Activated CD8-positive, alpha-beta memory T cell treated with anti-CD3 and anti-CD28 coated beads for 36 hours (primary cell): Measurements from ENCODE around the gene SLC4A2. TPM values are rescaled to one million over a fixed set of nuclear protein-coding genes. Genes with fewer than 3 reads are reported as not detected.

Experiments
- CTCF ChIA-PET: fragments of 350-600 bp; sonication (Branson Sonifier 250); formaldehyde crosslinking; loops from one replicate; lab custom pipeline; 2021; ENCODE audit warnings: antibody characterized with exemption; lab: Charles Lee
- POLR2A ChIA-PET: fragments of 350-600 bp; sonication (Branson Sonifier 250); formaldehyde crosslinking; loops from one replicate; lab custom pipeline; 2021; ENCODE audit warnings: antibody characterized with exemption; lab: Charles Lee
- total RNA-seq, 2 experiments: library from RNA; stranded (reverse); gene quantifications; one replicate each; pipeline ENCODE4 v1.2.3, GENCODE V29; 2021

Gene SLC4A2
- total RNA-seq, 2 experiments from 2014 or later = 118 to 120 TPM

DNA sequence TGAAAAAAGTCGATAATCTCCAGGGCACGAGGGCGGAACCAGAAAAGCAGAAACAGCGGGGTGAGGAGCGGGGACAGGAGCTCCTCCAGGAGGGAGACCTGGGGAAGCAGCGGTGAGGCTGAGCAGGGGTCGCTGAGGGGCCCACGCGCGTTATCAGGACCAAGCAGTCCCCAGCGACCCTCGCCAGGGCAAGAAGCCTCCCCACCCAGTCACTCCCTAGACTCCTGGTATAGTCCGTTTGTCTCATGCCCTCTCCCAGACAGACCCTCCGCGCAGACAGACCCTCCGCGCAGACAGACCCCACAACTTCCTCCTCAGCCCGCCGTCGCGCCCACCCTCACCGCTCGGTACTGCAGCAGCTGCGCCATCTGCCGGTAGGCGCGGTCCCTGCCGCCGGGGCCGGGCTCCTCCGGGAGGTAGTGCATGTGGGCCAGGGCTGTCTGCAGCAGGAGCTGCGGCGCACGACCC lies 41.4 kb upstream of the SLC4A2 start:
- CTCF ChIA-PET = interaction anchor here (0.5 to 5.5 kb wide), 23 partner anchors 8 to 230 kb away, joined by 3 to 38 read pairs (median 4); partner anchors contain the start of genes ABCB8 and ABCF2
- POLR2A ChIA-PET = interaction anchor here (0.9 to 2.0 kb wide), 3 partner anchors 10 to 21 kb away, joined by 3 to 8 read pairs (median 4); partner anchors contain the start of gene ABCB8

DNA sequence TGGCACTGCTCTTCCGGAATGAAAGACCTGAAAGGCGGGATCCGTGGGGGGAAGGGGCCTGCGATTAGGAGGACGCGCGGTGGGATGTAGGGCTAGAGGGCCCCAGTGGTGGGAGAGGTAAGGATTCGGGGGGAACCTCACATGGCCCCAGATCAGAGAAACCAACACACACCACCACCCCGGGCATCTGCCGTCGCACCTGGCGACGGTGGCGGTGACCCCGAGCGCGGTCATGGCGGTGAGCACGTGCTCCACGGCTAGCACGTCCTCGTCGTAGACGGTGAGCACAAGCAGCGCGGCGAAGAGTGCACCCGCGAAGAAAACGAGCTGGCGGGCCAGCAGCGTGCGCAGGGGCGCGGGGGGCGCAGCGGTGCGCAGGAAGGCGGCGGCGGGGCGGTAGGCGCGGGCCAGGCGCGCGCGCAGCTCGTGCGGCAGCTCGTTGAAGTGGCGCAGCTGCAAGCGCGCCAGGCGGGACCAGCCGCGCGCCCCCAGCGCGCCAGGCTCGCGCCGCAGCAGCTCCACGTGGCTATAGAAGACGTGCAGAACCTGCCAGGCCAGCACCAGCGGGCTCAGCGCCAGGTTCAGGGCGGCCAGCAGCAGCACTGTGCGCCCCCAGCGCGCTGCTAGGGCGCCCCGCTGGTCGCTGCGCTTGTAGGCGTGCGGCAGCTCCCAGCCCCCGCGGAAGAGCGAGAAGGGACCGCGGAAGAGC lies 40.8 kb upstream of the SLC4A2 start:
- CTCF ChIA-PET = interaction anchor here (0.5 to 5.5 kb wide), 25 partner anchors 8 to 950 kb away, joined by 3 to 38 read pairs (median 4); partner anchors contain the start of genes ABCB8 and ABCF2
- POLR2A ChIA-PET = interaction anchor here (0.6 to 2.0 kb wide), 5 partner anchors 9 to 233 kb away, joined by 3 to 8 read pairs (median 6); partner anchors contain the start of gene ABCB8

DNA sequence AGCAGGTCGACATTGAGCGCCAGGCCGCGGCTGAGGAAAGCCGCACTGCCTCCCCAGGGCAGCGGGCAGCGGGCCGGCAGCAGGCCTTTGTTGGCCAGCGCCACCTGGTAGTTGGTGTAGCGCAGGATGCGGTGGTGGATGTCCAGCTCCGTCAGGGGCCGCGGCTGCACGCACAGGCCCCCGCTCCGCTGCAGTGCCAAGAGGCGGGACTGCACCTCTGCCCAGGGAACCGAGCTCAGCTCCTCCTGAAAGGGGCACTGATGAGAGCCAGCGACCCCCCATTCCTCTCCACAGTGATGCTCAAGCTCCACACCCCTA lies 40.3 kb upstream of the SLC4A2 start:
- ChIA-PET CTCF (interaction anchor here (0.5 to 5.5 kb wide), 20 partner anchors 10 to 950 kb away, joined by 3 to 38 read pairs (median 4); partner anchors contain the start of genes ABCB8 and ABCF2), POLR2A (interaction anchor here (0.6 to 2.0 kb wide), 6 partner anchors 9 to 233 kb away, joined by 3 to 8 read pairs (median 5); partner anchors contain the start of genes ABCB8 and SLC4A2)

DNA sequence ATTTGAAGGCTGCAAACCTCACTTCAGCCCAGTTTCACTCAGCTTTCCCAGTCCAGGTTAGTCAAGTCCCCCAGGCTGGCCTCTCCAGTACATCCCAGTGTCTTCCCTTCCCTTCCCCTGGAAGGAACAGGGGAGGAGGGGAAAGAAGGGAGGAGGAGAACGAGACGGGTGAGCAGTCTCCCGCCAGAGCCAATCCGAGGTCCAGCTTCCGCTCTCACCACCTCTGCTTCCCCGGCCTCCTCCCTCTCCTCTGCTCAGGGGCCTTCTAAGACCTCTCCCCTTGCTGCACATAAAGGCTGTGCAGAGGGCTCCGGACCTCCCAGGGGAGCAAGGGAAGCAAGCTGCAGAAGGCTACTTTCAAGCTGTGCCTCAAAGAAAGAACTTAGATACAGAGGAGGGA lies 39.2 kb upstream of the SLC4A2 start:
- ChIA-PET POLR2A (no interaction called here), CTCF (interaction anchor here (2.9 to 5.5 kb wide), 3 partner anchors 9 to 57 kb away, joined by 14 to 32 read pairs (median 20); partner anchors contain the start of gene ABCB8)

DNA sequence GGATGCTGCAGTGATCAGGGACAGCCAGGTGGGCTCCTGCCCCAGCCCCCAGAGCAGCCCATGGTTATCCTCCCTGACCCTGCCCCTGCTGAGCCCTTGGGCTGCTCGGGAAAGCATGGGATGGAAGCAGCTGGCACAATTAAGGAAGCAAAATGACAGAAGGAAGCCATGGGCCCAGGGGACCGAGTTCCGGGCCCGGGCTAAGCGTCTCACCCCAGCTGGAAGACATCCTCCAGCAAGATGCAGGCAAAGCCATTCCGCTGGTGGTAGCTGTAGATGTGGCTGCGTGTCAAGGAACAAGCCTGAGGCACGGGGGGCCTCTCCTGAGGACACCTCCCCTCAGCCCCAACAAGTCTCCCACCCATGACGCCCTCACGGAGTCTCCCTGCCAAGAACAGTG lies 36.2 kb upstream of the SLC4A2 start:
- CTCF ChIA-PET = interaction anchor here (2.0 kb wide), 1 partner anchor 15 kb away, joined by 5 read pairs; no protein-coding TSS in a partner anchor
- POLR2A ChIA-PET = no interaction called here

DNA sequence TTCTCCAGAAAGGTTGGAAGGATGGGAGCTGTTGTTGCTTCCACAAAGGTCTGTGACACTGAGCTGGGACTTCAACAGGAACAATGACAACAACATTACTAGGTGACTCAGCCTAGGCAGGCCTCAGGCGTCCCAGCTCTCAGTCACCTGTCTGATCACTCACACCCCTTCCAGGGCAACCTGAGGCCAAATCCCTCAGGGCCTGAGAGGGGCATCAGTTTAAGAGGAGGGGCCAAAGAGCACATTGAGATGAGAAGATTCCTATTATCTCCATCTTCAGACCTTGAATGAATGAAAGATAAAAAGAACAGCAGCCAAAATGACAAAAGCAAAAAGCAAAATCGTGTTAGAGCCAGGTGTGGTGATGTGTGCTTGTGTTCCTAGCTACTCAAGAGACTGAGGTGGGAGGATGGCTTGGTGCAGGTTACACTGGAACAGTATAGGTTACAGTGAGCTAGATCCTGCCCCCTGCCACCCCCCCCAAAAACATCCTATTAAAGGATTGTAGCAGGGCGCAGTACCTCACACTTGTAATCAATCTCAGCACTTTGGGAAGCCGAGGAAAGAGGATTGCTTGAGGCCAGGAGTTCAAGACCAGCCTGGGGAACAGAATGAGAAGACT lies 34.8 kb upstream of the SLC4A2 start, which contains the start of gene ATG9B:
TSS of gene ATG9B (minus strand) at position 60 of the 622 bp plus-strand sequence. CDS start 71 bp downstream, outside the sequence.
- POLR2A ChIA-PET = no interaction called here
- CTCF ChIA-PET = interaction anchor here (1.2 to 1.3 kb wide), 2 partner anchors 11 to 15 kb away, joined by 4 to 5 read pairs; no protein-coding TSS in a partner anchor

DNA sequence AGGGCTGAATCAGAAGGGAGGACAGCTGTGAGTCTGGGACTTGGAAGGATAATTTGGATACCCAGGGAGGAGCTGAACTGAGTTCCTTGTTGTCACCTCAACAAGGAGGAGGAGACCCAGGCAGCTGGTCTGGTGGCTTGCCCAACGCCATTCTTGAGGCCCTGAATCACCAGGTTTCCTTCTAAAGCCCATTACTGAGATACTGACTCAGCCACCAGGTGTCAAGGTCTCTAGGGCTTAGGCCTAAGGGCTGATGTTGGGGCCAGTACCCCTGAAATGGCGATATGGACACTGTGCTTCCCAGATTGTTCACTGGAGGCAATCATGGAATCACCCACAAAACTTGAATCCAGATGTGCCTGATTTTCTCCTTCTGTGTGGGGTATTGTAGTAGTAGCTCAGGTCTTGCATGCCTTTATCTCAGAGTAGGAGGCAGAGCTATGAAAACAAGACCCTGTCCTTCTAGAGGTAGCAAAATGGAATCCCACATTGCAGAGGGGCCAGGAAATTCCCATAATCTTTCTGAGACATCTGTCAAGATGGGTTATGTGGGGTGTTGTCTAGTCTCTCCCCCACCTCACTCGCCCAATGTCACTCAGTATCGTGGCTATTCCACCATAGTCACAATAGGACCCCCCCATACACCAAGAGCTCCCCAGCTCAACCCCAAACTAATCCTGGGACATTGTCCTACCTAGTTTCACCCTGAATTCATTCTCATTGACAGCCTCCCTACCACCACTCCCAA lies 33.3 kb upstream of the SLC4A2 start:
- CTCF ChIA-PET = interaction anchor here (0.6 to 1.7 kb wide), 3 partner anchors 8 to 17 kb away, joined by 3 to 7 read pairs (median 5); no protein-coding TSS in a partner anchor
- POLR2A ChIA-PET = no interaction called here

DNA sequence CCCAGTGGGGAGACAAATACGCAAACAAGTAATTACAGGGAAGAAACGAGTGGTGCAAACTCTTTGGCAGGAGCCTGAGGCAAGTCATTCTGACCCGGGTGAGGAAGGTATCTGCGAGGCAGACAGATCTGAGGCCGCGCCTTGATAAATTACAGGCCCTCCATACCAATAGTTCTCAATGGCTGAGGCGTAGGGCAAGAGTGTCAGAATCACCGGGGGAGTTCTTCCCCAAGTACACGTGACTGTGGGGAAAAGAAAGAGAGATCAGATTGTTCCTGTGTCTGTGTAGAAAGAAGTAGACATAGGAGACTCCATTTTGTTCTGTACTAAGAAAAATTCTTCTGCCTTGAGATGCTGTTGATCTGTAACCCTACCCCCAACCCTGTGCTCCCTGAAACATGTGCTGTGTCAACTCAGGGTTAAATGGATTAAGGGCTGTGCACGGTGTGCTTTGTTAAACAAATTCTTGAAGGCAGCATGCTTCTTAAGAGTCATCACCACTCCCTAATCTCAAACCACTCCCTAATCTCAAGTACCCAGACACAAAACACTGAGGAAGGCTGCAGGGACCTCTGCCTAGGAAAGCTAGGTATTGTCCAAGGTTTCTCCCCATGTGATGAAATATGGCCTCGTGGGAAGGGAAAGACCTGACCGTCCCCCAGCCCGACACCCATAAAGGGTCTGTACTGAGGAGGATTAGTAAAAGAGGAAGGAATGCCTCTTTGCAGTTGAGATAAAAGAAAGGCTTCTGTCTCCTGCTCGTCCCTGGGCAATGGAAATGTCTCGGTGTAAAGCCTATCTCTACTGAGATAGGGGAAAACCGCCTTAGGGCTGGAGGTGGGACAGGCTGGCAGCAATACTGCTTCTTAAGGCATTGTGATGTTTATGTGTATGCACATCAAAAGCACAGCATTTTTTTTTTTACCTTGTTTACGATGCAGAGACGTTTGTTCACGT lies 32.3 kb upstream of the SLC4A2 start:
- ChIA-PET CTCF (interaction anchor here (0.6 to 2.8 kb wide), 6 partner anchors 8 to 84 kb away, joined by 3 to 32 read pairs (median 6); partner anchors contain the start of gene TMUB1), POLR2A (interaction anchor here (0.8 to 1.4 kb wide), 2 partner anchors 8 to 13 kb away, joined by 3 to 8 read pairs; no protein-coding TSS in a partner anchor)

DNA sequence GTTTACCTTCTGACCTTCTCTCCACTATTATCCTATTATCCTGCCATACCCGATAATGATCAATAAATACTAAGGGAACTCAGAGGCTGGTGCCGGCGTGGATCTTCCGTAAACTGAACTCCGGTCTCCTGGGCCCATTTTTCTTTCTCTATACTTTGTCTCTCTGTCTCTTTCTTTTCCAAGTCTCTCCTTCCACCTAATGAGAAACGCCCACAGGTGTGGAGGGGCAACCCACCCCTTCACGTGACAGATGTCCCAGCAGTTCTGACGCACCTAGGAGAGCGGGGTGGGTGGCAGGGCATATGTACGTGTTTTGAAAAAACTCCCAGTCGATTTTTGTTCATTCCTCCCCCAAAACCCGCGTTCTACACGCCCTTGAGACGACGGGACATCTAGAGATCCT lies 31.7 kb upstream of the SLC4A2 start:
- ChIA-PET POLR2A (interaction anchor here (0.8 to 1.4 kb wide), 7 partner anchors 9 to 59 kb away, joined by 3 to 10 read pairs (median 7); partner anchors contain the start of gene CDK5), CTCF (interaction anchor here (1.1 to 2.8 kb wide), 7 partner anchors 9 to 129 kb away, joined by 3 to 32 read pairs (median 4); partner anchors contain the start of gene TMUB1)

DNA sequence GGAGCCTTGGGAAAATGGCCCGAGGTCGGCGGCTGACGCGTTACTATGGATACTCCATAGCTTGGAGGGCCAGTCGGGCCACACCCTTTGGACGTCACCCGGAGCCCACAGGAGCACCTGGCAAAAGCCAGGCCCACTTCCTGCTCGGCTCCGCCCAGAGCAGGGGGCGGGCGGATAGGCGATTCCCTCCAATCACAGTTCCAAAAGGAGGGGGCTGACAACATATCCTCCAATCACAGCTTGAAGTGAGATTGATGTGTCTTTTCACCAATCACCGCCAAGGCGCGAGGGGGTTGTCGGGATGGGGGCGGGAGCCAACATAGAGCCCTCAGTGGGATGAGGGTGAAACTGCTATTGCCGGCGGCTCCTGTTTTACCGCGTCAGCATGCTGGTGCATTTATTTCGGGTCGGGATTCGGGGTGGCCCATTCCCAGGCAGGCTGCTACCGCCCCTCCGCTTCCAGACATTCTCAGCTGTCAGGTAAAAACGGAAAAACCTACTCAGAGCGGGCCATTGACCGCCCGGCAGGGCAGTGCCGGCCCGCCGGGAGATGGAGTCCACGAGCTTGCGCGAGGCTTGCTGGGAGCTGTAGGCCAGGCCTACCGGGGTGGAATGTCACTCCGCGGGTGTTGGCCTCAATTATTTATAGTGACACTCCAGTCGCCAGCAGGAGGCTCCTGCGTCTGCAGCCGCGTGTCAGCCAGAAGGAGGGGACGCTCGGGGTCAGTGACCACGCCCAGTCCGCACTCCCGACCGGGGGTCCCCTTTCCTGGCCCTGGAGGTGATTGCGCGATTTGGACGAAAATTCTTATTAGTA lies 31.1 kb upstream of the SLC4A2 start, which contains the start of gene ABCB8:
TSS of gene ABCB8 (plus strand) at position 320 of the 817 bp plus-strand sequence. CDS start at position 386, 66 bp downstream.
- CTCF ChIA-PET = interaction anchor here (0.7 to 2.8 kb wide), 11 partner anchors 10 to 130 kb away, joined by 3 to 32 read pairs (median 4); partner anchors contain the start of genes FASTK and TMUB1
- POLR2A ChIA-PET = interaction anchor here (0.6 to 1.4 kb wide), 9 partner anchors 10 to 59 kb away, joined by 3 to 10 read pairs (median 6); partner anchors contain the start of gene CDK5

DNA sequence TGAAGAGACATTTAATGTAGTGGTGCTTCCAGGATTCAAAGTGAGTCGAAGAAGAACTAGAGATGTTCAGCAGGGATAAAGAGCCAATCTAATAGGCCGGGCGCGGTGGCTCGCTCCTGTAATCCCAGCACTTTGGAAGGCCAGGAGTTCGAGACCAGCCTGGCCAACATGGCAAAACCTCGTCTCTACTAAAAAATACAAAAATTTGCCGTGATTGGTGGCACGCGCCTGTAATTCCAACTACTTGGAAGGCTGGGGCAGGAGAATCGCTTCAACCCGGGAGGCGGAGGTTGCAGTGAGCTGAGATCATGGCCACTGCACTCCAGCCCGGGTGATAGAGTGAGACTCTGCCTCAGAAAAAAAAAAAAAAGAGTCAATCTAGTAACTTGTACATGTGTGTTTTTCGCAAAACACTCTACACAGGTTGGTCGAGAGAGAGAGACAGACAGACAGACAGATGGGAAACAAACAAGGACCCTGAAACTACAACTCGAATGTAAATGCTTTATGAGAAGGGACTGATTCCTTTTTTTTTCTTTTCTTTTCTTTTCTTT lies 30.4 kb upstream of the SLC4A2 start:
- ChIA-PET POLR2A (interaction anchor here (0.6 to 1.4 kb wide), 6 partner anchors 10 to 31 kb away, joined by 3 to 8 read pairs (median 6); no protein-coding TSS in a partner anchor), CTCF (interaction anchor here (1.0 to 2.8 kb wide), 10 partner anchors 9 to 131 kb away, joined by 3 to 32 read pairs (median 4); partner anchors contain the start of genes FASTK and TMUB1)

DNA sequence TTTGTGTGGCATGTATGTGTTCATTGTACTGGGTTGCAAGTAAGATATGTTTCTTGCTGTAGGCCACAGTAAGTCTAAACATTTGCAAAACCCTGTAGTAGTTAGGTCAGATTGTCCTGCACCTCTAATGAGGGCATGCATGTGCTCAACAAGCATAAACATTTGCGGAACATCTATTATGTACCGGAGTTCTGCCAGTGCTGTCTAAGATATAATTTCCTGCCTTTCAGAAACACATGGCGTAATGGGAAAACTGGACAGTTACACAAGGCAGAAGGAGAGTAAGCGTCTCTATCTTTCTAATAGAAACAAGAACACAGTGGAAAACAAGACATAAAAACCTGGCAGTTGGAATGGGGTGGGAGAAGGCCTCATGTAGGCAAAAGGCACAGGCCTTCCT lies 28.4 kb upstream of the SLC4A2 start:
- POLR2A ChIA-PET = no interaction called here

DNA sequence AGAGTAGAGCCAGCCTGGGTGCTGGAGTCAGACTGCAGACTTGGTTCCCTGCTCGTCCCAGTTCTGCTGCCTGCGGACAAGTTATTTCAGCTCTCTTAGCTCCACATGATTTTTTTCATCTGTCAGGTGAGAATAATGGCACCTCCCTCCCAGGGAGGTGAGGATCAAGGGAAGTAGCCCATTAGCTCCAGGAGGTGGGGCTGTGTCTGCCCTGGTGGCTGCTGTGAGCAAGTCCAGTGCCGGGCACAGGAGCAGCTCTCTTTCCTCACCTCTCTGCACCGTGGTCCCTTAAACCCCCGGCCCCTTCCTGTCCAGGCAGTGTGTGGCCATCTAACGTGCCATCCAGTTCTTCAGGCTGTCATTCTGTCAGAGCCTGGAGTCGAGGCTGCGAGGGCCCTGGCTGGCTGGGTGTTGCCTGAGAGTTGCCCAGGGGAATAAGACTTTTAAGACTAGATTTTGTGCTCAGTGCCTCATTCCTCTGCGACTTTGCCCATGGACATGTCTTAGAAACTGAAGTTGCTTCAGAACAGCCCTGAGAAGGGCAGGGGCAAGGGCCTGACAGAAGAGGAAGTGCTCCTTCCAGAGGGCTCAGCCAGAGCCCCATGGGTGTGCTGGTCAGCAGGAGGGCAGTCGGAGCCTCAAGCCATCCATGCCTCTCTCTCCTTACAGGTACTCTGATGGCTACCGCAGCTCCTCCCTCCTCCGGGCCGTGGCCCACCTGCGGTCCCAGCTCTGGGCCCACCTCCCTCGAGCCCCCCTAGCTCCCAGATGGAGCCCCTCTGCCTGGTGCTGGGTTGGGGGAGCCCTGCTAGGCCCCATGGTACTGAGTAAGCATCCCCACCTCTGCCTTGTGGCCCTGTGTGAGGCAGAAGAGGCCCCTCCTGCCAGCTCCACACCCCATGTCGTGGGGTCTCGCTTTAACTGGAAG lies 26.2 kb upstream of the SLC4A2 start:
- ChIA-PET POLR2A (interaction anchor here (1.0 kb wide), 1 partner anchor 18 kb away, joined by 4 read pairs; no protein-coding TSS in a partner anchor), CTCF (interaction anchor here (0.8 to 1.7 kb wide), 2 partner anchors 9 to 15 kb away, joined by 3 to 4 read pairs; no protein-coding TSS in a partner anchor)

More for the DNA sequence above, 28.4 kb upstream of the SLC4A2 start:
- CTCF ChIA-PET = no interaction called here

DNA sequence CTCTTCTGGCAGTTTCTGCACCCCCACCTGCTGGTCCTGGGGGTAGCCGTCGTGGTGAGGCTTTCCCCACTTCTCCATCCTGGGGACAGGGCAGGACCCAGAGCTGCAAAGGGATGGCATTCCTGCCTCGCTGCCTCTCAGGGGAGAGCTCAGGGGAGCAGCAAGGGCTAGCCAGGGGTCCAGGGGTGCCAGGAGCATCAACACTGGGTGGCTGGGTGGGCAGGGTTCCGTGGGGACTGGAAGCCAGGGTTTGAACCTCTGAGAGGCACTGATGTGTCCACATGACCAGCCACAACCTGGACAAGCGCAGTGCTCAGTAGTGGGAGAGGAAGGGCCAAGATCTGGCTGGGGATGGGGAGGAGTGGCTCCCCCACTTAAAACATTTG lies 25.5 kb upstream of the SLC4A2 start:
- CTCF ChIA-PET = interaction anchor here (0.8 kb wide), 1 partner anchor 9 kb away, joined by 3 read pairs; no protein-coding TSS in a partner anchor

More for the DNA sequence above, 25.5 kb upstream of the SLC4A2 start:
- POLR2A ChIA-PET = interaction anchor here (1.0 kb wide), 1 partner anchor 17 kb away, joined by 4 read pairs; no protein-coding TSS in a partner anchor
